EL (cell line): ENCODE data around the gene RAD18.

Source experiments
- DNase-seq: peaks from one replicate; pipeline ENCODE4 v3.0.0-alpha.2; 2016

Gene RAD18

GRCh38 chr3:8984526-8984925 is 21.3 kb upstream of the RAD18 start:
- no peak for DNase-seq

- no peak for DNase-seq
Measured at GRCh38 chr3:8984081-8984480, 20.8 kb upstream of the RAD18 start.

- DNase-seq = no peak
Measured at GRCh38 chr3:8983591-8983990, 20.3 kb upstream of the RAD18 start.

DNA sequence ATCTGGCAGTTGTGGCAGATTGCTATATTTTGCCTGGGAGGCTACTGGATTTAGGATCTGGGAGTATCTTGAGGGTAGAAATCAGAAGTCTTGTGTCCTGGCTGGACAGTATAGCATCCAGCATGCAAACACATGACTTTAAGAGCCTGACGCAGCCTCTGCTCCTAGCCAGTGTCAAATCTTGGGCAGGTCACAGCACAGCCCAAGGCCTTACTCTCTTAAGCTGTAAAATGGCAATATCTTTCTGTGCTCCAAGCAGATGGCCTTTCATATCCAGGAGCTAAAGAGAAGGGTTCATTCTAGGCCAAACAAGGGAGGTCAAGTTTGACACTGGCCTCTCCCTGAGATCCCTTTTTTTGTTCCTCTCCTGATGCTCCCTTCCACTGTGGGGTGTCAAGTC is 19.8 kb upstream of the RAD18 start:
- DNase-seq = no peak

- DNase-seq = no peak
Measured at GRCh38 chr3:8982509-8982908, 19.2 kb upstream of the RAD18 start.

- no peak for DNase-seq
Measured at GRCh38 chr3:8981700-8982099, 18.4 kb upstream of the RAD18 start.

DNA sequence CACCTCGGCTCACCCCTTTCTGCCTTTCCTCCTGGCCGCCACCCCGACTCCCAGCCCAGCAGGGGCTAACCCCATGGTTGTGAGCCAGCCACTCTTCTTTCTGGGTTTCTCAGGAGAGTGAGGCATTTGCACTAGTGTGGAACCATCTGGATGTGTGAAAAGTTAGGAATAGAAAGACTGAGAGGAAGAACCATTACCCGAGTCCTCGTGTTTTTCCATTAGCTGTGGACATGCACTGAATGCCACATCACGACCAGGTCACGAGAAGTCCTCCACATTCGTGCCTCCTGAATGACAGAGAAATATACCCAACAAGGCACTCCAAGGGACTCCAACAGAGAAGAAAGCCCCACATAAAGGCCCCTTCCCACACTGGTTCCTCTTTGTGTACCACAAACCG is 18.0 kb upstream of the RAD18 start:
- no peak for DNase-seq

GRCh38 chr3:8980756-8981257 is 17.5 kb upstream of the RAD18 start:
- DNase-seq = no peak

DNA sequence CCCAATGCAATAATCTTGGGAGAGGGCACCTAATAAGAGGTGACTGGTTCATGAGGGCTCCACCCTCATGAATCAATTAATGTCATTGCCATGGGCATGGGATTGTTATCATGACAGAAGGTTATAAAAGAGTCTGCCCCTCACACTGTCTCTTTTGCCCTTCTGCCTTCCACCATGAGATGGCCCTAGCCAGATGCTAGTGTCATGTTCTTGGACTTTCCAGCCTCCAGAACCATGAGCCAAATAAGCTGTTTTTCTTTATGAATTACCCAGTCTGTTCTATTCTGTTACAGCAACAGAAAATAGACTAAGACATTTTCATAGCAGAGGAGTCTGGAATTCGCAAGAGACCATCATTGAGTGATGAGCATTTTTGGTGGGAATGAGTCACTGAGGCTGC is 16.0 kb upstream of the RAD18 start:
- DNase-seq = no peak

DNA sequence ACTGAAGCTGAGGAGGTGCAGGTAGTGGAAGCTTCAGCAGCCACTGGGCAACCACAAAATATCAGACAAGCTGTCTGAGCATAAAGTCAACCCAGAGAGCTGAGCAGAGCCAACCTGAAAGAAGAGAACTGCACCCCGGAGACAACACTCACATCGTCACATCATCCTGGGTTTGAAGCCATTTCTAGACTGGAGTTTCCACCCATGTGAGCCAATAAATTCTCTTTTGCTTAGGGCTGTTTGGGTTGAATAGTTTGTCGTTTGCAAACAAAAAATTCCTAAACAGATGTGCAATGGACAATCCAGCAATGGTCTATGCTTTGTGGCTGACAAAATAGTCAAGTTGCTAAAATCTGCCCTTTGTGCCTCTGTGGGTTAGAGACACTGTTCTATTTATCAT is 15.3 kb upstream of the RAD18 start:
- no peak for DNase-seq

- no peak for DNase-seq
Measured at GRCh38 chr3:8976540-8977182, 13.4 kb upstream of the RAD18 start.

DNA sequence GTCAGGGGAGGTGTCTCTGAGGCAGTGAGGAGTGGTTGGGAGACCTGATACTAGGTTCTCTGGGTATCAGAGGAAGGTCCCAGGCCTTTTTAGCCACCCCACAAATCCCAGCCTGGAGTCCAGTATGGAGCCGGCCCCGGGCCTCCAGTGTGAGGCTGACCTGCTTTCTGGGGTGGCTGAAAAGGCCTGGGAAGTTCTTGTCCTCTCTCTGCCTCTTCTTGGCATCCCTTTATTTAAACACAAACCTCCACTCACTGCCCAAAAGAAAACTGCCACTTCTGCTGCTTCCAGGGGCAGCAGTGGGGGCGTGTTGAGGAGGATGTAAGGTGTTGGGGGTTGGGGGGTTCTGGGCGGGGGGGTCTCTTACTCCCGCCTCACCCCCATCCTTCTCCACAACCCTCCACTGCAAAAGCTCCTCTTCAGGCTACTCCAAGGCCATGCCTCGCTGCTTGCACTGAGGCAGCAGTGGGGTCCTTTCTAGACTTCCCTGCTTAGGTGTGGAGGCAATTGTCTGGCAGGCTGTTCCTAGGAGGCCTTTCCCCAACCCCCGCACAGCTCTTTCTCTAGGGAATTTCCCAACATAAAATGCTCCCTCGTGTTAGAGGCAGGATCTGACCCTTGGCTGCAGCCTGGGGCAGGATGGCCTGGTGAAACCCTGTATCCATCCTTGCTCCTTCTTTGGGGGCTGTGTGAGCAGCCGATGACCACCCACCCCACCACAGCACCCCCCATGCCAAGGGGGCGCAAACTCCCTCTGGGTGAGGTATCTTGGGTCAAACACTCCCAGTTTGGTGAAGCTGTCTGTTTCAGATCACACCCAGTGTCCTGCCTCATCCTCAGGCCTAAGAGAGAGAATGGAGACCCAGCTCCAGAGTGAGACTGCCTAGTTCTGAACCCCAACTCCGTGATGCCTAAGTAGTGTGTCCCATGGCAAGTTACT is 12.1 kb upstream of the RAD18 start:
- no peak for DNase-seq

DNA sequence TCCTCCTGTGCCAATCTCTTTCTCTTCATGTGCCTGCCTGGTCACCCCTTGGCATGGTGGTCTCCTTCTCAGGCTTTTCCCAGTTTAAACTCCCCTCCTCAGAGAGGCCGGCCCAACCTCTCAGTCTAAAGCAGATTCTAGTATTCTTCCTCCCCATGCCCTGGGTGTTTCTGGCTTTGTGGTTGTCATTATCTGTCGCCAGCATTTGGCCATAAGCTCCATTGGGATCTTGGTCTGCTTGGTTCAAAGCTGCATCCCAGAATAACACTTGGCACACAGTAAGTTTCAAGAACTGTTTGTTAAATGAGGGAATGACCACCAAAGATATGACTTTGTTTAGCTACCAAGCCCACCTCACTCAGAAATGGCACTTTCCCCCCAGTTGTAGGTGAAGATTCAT is 11.2 kb upstream of the RAD18 start:
- DNase-seq = no peak

GRCh38 chr3:8972639-8973038 is 9.4 kb upstream of the RAD18 start:
- peak; percentile 43 for DNase-seq

DNA sequence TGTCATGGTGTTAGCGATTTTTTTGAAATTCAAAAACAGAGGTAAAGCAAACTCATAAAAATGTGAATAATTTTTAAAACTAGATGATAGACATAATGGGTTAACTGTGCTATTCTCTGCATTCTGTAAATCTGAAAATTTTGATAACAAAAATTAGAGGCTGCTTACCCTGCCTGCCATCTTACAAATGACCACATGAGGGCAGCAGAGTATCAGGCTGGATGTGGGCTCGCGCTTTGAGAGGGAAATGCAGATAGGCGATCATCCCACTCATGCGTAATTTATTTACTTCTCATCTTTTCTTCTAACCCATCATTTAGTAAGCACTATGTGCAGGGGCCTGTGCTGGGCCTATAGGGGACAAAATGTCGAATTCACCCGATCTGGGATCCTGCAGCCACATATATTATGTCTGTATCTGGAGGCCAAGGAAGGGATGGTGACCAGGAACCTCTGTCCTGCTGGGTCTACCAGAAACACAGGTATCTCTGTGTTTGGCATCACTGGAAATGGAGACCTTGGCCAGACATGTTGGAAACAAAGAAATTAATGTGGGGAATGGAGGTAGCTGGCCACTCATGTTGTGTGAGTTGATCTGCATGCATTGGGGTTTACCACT is 7.8 kb upstream of the RAD18 start:
- DNase-seq = peak; percentile 71

GRCh38 chr3:8969241-8969640 is 6.0 kb upstream of the RAD18 start:
- no peak for DNase-seq

- no peak for DNase-seq
Measured at GRCh38 chr3:8968375-8968882, 5.2 kb upstream of the RAD18 start.

GRCh38 chr3:8967553-8967952 is 4.3 kb upstream of the RAD18 start:
- no peak for DNase-seq

GRCh38 chr3:8966820-8967348 is 3.6 kb upstream of the RAD18 start:
- DNase-seq = no peak

DNA sequence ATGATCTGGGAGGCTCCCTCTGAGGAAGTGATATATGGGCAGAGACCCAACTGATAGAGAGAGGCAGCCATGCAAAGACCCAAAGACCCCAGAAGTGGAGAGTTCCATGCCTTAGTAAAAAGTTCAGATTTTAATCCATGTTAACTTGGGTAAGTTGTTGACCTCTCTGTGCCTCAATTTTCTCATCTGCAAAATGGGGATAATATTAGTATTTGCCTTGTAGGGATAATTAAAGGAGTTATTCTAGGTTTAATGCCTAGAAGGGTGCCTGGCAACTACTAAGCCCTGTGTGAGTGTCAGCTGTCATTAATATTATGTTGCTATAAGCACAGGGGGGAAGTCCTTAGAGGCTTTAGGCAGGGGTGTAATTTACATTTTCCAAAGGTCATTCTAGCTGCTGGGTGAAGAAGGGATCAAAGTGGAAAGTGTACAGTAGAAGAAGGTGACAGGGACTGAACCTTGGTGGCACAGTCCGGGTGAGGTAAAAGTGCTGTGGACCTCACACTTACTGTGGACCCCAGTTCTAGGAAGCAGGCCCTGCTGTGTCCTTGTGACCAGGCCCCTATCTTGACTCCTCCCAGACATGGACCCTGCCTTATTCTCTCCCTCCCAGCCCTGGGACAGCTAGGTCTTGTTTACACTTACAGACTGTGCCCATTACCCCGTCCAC is 3.0 kb upstream of the RAD18 start:
- DNase-seq = no peak

- DNase-seq = peak; percentile 94
Measured at GRCh38 chr3:8964436-8965370, 1.4 kb upstream of the RAD18 start.
